HS-27A (cell line): ENCODE results near the gene MYPN.
A peak's percentile ranks its signal among the peaks of the same experiment; 100 is the strongest.
"Not testable (repeated sequence)": the region's sequence is repeated elsewhere in the genome, so short reads cannot be mapped to it uniquely, and the experiment has no call there.

ENCODE experiments used
- DNase-seq: peaks from one replicate; pipeline ENCODE4 v3.0.0-alpha.2; 2012; ENCODE audit warnings: low read depth, missing footprints

The MYPN gene

GRCh38 chr10:68137171-68137570, 27.9 kb downstream of the MYPN start:
- DNase-seq: no peak

GRCh38 chr10:68138526-68138925, 29.2 kb downstream of the MYPN start:
- no peak for DNase-seq

- DNase-seq: no peak
These were observed 30.4 kb downstream of the MYPN start for GRCh38 chr10:68139448-68140272.

- DNase-seq: no peak
These were observed 33.5 kb downstream of the MYPN start for GRCh38 chr10:68142761-68143160.

- no peak for DNase-seq
These were observed 35.4 kb downstream of the MYPN start for GRCh38 chr10:68144709-68145108.

GRCh38 chr10:68145705-68146104, 36.4 kb downstream of the MYPN start:
- no peak for DNase-seq

- DNase-seq: no peak
These were observed 36.8 kb downstream of the MYPN start for GRCh38 chr10:68146133-68146532.

- no peak for DNase-seq
These were observed 42.2 kb downstream of the MYPN start for GRCh38 chr10:68151453-68151852.

- DNase-seq: peak; percentile 86
These were observed 44.4 kb downstream of the MYPN start for GRCh38 chr10:68153473-68154210.

- no peak for DNase-seq
These were observed 44.9 kb downstream of the MYPN start for GRCh38 chr10:68154211-68154497.

- DNase-seq: no peak
These were observed 46.4 kb downstream of the MYPN start for GRCh38 chr10:68155615-68156210.

GRCh38 chr10:68156373-68157185, 47.3 kb downstream of the MYPN start:
- DNase-seq: no peak

- not testable (repeated sequence) for DNase-seq
These were observed 48.2 kb downstream of the MYPN start for GRCh38 chr10:68157522-68157921.

- no peak for DNase-seq
These were observed 48.7 kb downstream of the MYPN start for GRCh38 chr10:68158031-68158430.

- no peak for DNase-seq
These were observed 54.4 kb downstream of the MYPN start for GRCh38 chr10:68163735-68164134.

GRCh38 chr10:68165643-68166042, 56.4 kb downstream of the MYPN start:
- DNase-seq: no peak

GRCh38 chr10:68166871-68167585, 57.7 kb downstream of the MYPN start:
- no peak for DNase-seq

- DNase-seq: no peak
These were observed 58.4 kb downstream of the MYPN start for GRCh38 chr10:68167586-68168189.

GRCh38 chr10:68171539-68172080, 62.3 kb downstream of the MYPN start:
- no peak for DNase-seq

- DNase-seq: no peak
These were observed 63.0 kb downstream of the MYPN start for GRCh38 chr10:68172324-68172723.

GRCh38 chr10:68175949-68176348, 66.7 kb downstream of the MYPN start:
- no peak for DNase-seq
